GM20000 (cell line): ENCODE results near the gene EREG.

ENCODE experiments used
- DNase-seq: peaks from one replicate; pipeline ENCODE4 v3.0.0; 2012; ENCODE audit warnings: low spot score
- CTCF ChIP-seq: IDR thresholded peaks from 2 replicates; pipeline ENCODE4 v1.5.1; 2012; ENCODE audit warnings: mild to moderate bottlenecking, control low read depth; ENCODE audit errors: extremely low read depth, missing control alignments

Gene EREG, protein sequence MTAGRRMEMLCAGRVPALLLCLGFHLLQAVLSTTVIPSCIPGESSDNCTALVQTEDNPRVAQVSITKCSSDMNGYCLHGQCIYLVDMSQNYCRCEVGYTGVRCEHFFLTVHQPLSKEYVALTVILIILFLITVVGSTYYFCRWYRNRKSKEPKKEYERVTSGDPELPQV

GRCh38 chr4:74364652-74365491, at the start of gene EREG:
EREG (plus strand) TSS chr4:74365145; CDS start chr4:74365309, 164 bp downstream.
- DNase-seq, result peak; percentile 28

GRCh38 chr4:74315376-74315775, 49.6 kb upstream of the EREG start:
- DNase-seq, result no peak
- no peak for TF ChIP-seq CTCF

More at GRCh38 chr4:74364652-74365491, at the start of gene EREG:
- no peak for TF ChIP-seq CTCF

GRCh38 chr4:74316397-74316796, 48.5 kb upstream of the EREG start:
- TF ChIP-seq CTCF, result no peak

GRCh38 chr4:74317616-74318246, 47.2 kb upstream of the EREG start:
- no peak for DNase-seq
- no peak for TF ChIP-seq CTCF

More at GRCh38 chr4:74316397-74316796, 48.5 kb upstream of the EREG start:
- DNase-seq, result no peak

DNA sequence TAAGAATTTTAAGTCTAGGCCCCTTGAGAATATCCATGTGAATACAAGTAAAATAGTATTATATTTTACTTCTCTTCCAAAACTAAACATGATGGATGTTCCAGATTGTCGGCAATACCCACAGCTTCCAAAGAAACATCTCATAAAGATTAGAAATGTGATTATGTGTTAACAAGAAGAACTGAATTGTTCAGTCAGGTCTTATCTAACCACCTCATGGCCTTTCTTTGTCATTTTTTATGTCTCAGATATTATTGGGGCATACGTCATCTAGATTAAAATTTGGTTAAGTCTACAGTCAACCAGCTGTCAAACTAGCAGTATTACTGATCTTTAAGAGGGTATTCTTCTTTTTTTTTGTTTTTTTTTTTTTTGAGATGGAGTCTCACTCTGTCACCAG, 46.7 kb upstream of the EREG start:
- TF ChIP-seq CTCF, result no peak
- DNase-seq, result no peak

GRCh38 chr4:74319470-74319869, 45.5 kb upstream of the EREG start:
- no peak for DNase-seq
- no peak for TF ChIP-seq CTCF

- no peak for TF ChIP-seq CTCF
- peak; percentile 42 for DNase-seq
Observed at GRCh38 chr4:74320559-74321118, 44.3 kb upstream of the EREG start.
